HCT116 (cell line): ENCODE results near the gene RBM38. TPM values are rescaled to one million over a fixed set of nuclear protein-coding genes. Genes with fewer than 3 reads are reported as not detected.

Source experiments
- ATAC-seq: fragments of 200-7000 bp; cut with Tn5 transposase; 2 replicates; pipeline ENCODE4 v1.9.1; 2020; ENCODE audit warnings: mild to moderate bottlenecking, moderate library complexity
- BruUV-seq: library from RNA; stranded (reverse); fragments of 400-500 nt; replicated peaks from 2 replicates; lab custom pipeline; 2021; lab: Mats Ljungman, UMichigan
- CTCF ChIA-PET: fragments of 300-600 bp; sonication (Branson Sonifier 250); formaldehyde crosslinking; loops from one replicate; lab custom pipeline; 2021; ENCODE audit warnings: antibody characterized with exemption; lab: Charles Lee
- POLR2A ChIA-PET: fragments of 300-600, 350-600 bp; sonication (Branson Sonifier 250); formaldehyde crosslinking; loops from one replicate; lab custom pipeline; 2021; ENCODE audit warnings: antibody characterized with exemption; lab: Charles Lee
- RAD21 ChIA-PET, 2 experiments: fragments of 300-600 bp; sonication (Branson Sonifier 250); formaldehyde crosslinking; loops; one replicate each; lab custom pipeline; 2023; ENCODE audit warnings: low total read pairs in 2 of 2; ENCODE audit not compliant: uncharacterized antibody in 2 of 2, unreplicated experiment in 2 of 2, low non-redundant PET in 1 of 2; lab: Charles Lee
- DNase-seq: peaks from one replicate; pipeline ENCODE4 v3.0.0-alpha.2; 2010; ENCODE audit warnings: low read depth, low spot score
- H2AFZ ChIP-seq: fragments of 200-600 bp; shearing (Covaris generic), sonication (generic); 2 replicates; pipeline ENCODE4 v1.6.1; 2017; ENCODE audit warnings: low read depth, mixed run types, mixed read lengths, antibody characterized with exemption, low read length; ENCODE audit not compliant: poor library complexity, severe bottlenecking
- H3K27ac ChIP-seq: 2 replicates; pipeline ENCODE4 v1.5.1; 2012; ENCODE audit warnings: low read depth, low read length
- H3K27me3 ChIP-seq: fragments of 200-600 bp; sonication (generic); 2 replicates; pipeline ENCODE4 v1.6.1; 2016; ENCODE audit warnings: mixed run types, low read length, mixed read lengths; ENCODE audit not compliant: insufficient read depth
- H3K36me3 ChIP-seq, 2 experiments: fragments of 200-500 bp in 1 of 2; fragments of 200-600 bp in 1 of 2; sonication (Bioruptor generic) in 1 of 2; sonication (generic) in 1 of 2; 2 replicates each; pipeline versions ENCODE4 v1.5.1 to v1.6.1; 2014 to 2016; ENCODE audit warnings: low read length in 2 of 2, inconsistent platforms in 1 of 2, mixed read lengths in 1 of 2, mixed run types in 1 of 2; ENCODE audit not compliant: insufficient read depth in 2 of 2, control insufficient read depth in 1 of 2
- H3K4me1 ChIP-seq, 2 experiments: fragments of 200-600 bp in 1 of 2; sonication (generic) in 1 of 2; 2 replicates each; pipeline versions ENCODE4 v1.5.1 to v1.6.1; 2012 to 2017; ENCODE audit warnings: low read length in 2 of 2, inconsistent platforms in 1 of 2, mild to moderate bottlenecking in 1 of 2, mixed read lengths in 1 of 2, mixed run types in 1 of 2, moderate library complexity in 1 of 2; ENCODE audit not compliant: insufficient read depth in 2 of 2, control insufficient read depth in 1 of 2
- H3K4me2 ChIP-seq: fragments of 200-600 bp; sonication (generic); 2 replicates; pipeline ENCODE4 v1.6.1; 2017; ENCODE audit warnings: mixed run types, low read length, mixed read lengths
- H3K4me3 ChIP-seq, 2 experiments: fragments of 200-600 bp in 1 of 2; sonication (generic) in 1 of 2; replicated peaks in 1 of 2; 2 replicates each; pipeline ENCODE4 v1.5.1; 2011 to 2016; ENCODE audit warnings: low read length in 2 of 2, control low read depth in 1 of 2, low read depth in 1 of 2, mild to moderate bottlenecking in 1 of 2, mixed read lengths in 1 of 2, mixed run types in 1 of 2
- H3K79me2 ChIP-seq: fragments of 200-600 bp; sonication (generic); 2 replicates; pipeline ENCODE4 v1.6.1; 2017; ENCODE audit warnings: mild to moderate bottlenecking, mixed run types, low read length, moderate library complexity, mixed read lengths; ENCODE audit not compliant: insufficient read depth
- H3K9ac ChIP-seq: fragments of 200-600 bp; sonication (generic); 2 replicates; pipeline ENCODE4 v1.6.1; 2016; ENCODE audit warnings: low read length, mixed read lengths
- H3K9me2 ChIP-seq: fragments of 200-600 bp; sonication (generic), shearing (Covaris generic); 2 replicates; pipeline ENCODE4 v1.6.1; 2017; ENCODE audit warnings: mixed run types, mild to moderate bottlenecking, moderate library complexity; ENCODE audit not compliant: insufficient read depth
- H3K9me3 ChIP-seq, 2 experiments: fragments of 200-500 bp in 1 of 2; fragments of 200-600 bp in 1 of 2; sonication (Bioruptor generic) in 1 of 2; sonication (generic) in 1 of 2; 2 replicates each; pipeline ENCODE4 v1.6.1; 2014 to 2017; ENCODE audit warnings: low read length in 2 of 2, mixed read lengths in 2 of 2, inconsistent platforms in 1 of 2, low read depth in 1 of 2, mild to moderate bottlenecking in 1 of 2, mixed run types in 1 of 2, moderate library complexity in 1 of 2; ENCODE audit not compliant: control insufficient read depth in 1 of 2, insufficient read depth in 1 of 2
- H4K20me1 ChIP-seq: fragments of 200-600 bp; sonication (generic), shearing (Covaris generic); 2 replicates; pipeline ENCODE4 v1.6.1; 2017; ENCODE audit warnings: mixed run types, mild to moderate bottlenecking, moderate library complexity; ENCODE audit not compliant: insufficient read depth
- POLR2A ChIP-seq: IDR thresholded peaks from 2 replicates; pipeline ENCODE4 v1.7.0; 2011; ENCODE audit warnings: borderline replicate concordance; ENCODE audit not compliant: insufficient read depth, insufficient read length; ENCODE audit errors: extremely low read depth
- POLR2AphosphoS5 ChIP-seq: IDR thresholded peaks from 2 replicates; pipeline ENCODE4 v1.6.1; 2011; ENCODE audit warnings: mild to moderate bottlenecking, low read depth, low read length, moderate library complexity
- RAD21 ChIP-seq: IDR thresholded peaks from 2 replicates; pipeline ENCODE4 v1.6.1; 2012; ENCODE audit warnings: low read depth, mild to moderate bottlenecking
- SIN3A ChIP-seq: IDR thresholded peaks from 2 replicates; pipeline ENCODE4 v1.6.1; 2012; ENCODE audit warnings: low read depth
- ZBTB33 ChIP-seq: IDR thresholded peaks from 2 replicates; pipeline ENCODE4 v1.6.1; 2011; ENCODE audit warnings: mild to moderate bottlenecking, low read length, moderate library complexity; ENCODE audit not compliant: insufficient replicate concordance; ENCODE audit errors: extremely low read depth
- ZFX ChIP-seq: fragments of 450-650 bp; IDR thresholded peaks from 2 replicates; pipeline ENCODE4 v1.6.1; 2017
- intact Hi-C: fragments of 100-400 bp; cut with micrococcal nuclease; formaldehyde crosslinking; loops from 2 replicates; pipeline ENCODE4 v1.10.0; 2022
- total RNA-seq: library from RNA; stranded (reverse); gene quantifications from one replicate; pipeline ENCODE4 v1.2.1, GENCODE V29; 2021; ENCODE audit not compliant: unreplicated experiment

Gene RBM38
- total RNA-seq, 1 experiment from 2014 or later, result 36.2 TPM

- POLR2A ChIA-PET, result no interaction called here
Measured at GRCh38 chr20:57455386-57455785, 64.2 kb downstream of the RBM38 start.

GRCh38 chr20:57456116-57456515 lies 64.9 kb downstream of the RBM38 start:
- ChIA-PET RAD21 (no interaction called here), POLR2A (no interaction called here), CTCF (no interaction called here)
- ATAC-seq (no peak), DNase-seq (no peak)
- H3K27me3 ChIP-seq, result no peaks in the 10 kb centered on the region
- H4K20me1 ChIP-seq, result no peaks in the 10 kb centered on the region
- no peak overlapping the region for H2AFZ ChIP-seq
- no peaks in the 10 kb centered on the region for H3K36me3 ChIP-seq
- no peak overlapping the region for H3K4me3 ChIP-seq
- no peak overlapping the region for H3K9ac ChIP-seq
- H3K9me2 ChIP-seq, result no peaks in the 10 kb centered on the region
- TF ChIP-seq POLR2A, result no peak
- TF ChIP-seq SIN3A, result no peak
- no peak for TF ChIP-seq ZFX
- no peaks in the 10 kb centered on the region for H3K79me2 ChIP-seq
- peaks cover 0 to 5% of the 10 kb centered on the region in 2 experiments; a peak in 1 of 4 replicates for H3K4me1 ChIP-seq
- H3K4me2 ChIP-seq, result no peak overlapping the region
- intact Hi-C loops, result no loop called here
- H3K27ac ChIP-seq, result no peak overlapping the region
- no peaks in the 10 kb centered on the region; a peak in 1 of 4 replicates for H3K9me3 ChIP-seq
- BruUV-seq, result no TSS peak

More at GRCh38 chr20:57455386-57455785, 64.2 kb downstream of the RBM38 start:
- DNase-seq (no peak), ATAC-seq (no peak)
- Histone ChIP-seq H3K4me3 (no peak overlapping the region), H3K4me1 (peaks cover 0 to 5% of the 10 kb centered on the region in 2 experiments; a peak in 1 of 4 replicates), H3K79me2 (no peaks in the 10 kb centered on the region), H2AFZ (no peak overlapping the region), H3K27me3 (no peaks in the 10 kb centered on the region), H3K27ac (no peak overlapping the region), H3K9me3 (no peaks in the 10 kb centered on the region; a peak in 1 of 4 replicates), H3K9ac (no peak overlapping the region), H3K36me3 (no peaks in the 10 kb centered on the region), H3K4me2 (no peak overlapping the region), H3K9me2 (no peaks in the 10 kb centered on the region), H4K20me1 (no peaks in the 10 kb centered on the region)
- intact Hi-C loops, result no loop called here
- ChIA-PET CTCF (no interaction called here), RAD21 (no interaction called here)
- no peak for TF ChIP-seq ZBTB33
- TF ChIP-seq RAD21, result no peak
- no peak for TF ChIP-seq POLR2AphosphoS5
- no TSS peak for BruUV-seq
